HepG2 (cell line): ENCODE data around the gene SALL4. TPM values are rescaled to one million over a fixed set of nuclear protein-coding genes. Genes with fewer than 3 reads are reported as not detected.

Experiments used
- ARID2 ChIP-seq: sonication (generic); formaldehyde crosslinking; IDR thresholded peaks from 2 replicates; pipeline ENCODE4 v1.8.1; 2022; ENCODE audit warnings: mild to moderate bottlenecking, missing genetic modification reagents, borderline replicate concordance
- CBX2 ChIP-seq, 2 experiments: fragments of 200-600 bp in 1 of 2; sonication (generic); formaldehyde crosslinking in 1 of 2; IDR thresholded peaks; 2 replicates each; pipeline versions ENCODE4 v1.7.0 to v1.8.1; 2018 to 2022; ENCODE audit warnings: low read depth in 2 of 2, low read length in 1 of 2, mild to moderate bottlenecking in 1 of 2, missing genetic modification reagents in 1 of 2
- GATAD1 ChIP-seq: IDR thresholded peaks from 2 replicates; pipeline ENCODE4 v1.6.1; 2016; ENCODE audit warnings: missing genetic modification reagents, missing compliant biosample characterization
- HNRNPH1 ChIP-seq: fragments of 200-400 bp; formaldehyde crosslinking; optimal IDR thresholded peaks from 2 replicates; pipeline ENCODE3; 2017; ENCODE audit warnings: mild to moderate bottlenecking, low read depth, low read length
- KDM3A ChIP-seq: IDR thresholded peaks from 2 replicates; pipeline ENCODE4 v1.6.1; 2018; ENCODE audit warnings: low read depth, missing compliant biosample characterization
- KLF16 ChIP-seq, 2 experiments: sonication (generic) in 1 of 2; formaldehyde crosslinking in 1 of 2; IDR thresholded peaks; 2 replicates each; pipeline versions ENCODE4 v1.6.1 to v1.8.0; 2016 to 2023; ENCODE audit warnings: missing genetic modification reagents in 2 of 2, missing compliant biosample characterization in 1 of 2
- MEIS1 ChIP-seq: sonication (generic); formaldehyde crosslinking; IDR thresholded peaks from 2 replicates; pipeline ENCODE4 v1.9.0; 2021; ENCODE audit warnings: mild to moderate bottlenecking, missing genetic modification reagents, moderate library complexity, borderline replicate concordance
- NFKB2 ChIP-seq: sonication (generic); formaldehyde crosslinking; IDR thresholded peaks from 2 replicates; pipeline ENCODE4 v1.4.0; 2020; ENCODE audit warnings: missing genetic modification reagents, borderline replicate concordance
- POLR2G ChIP-seq: fragments of 200-400 bp; formaldehyde crosslinking; IDR thresholded peaks from 2 replicates; pipeline ENCODE4 v1.6.1; 2018; ENCODE audit warnings: mild to moderate bottlenecking, low read depth, low read length, moderate library complexity
- TBX3 ChIP-seq: fragments of 450-650 bp; IDR thresholded peaks from 2 replicates; pipeline ENCODE4 v1.6.1; 2017; ENCODE audit warnings: antibody characterized with exemption, mild to moderate bottlenecking, inconsistent platforms, borderline replicate concordance
- TGIF2 ChIP-seq: IDR thresholded peaks from 2 replicates; pipeline ENCODE4 v1.6.1; 2016; ENCODE audit warnings: control low read depth, missing compliant biosample characterization
- USF2 ChIP-seq, 2 experiments: sonication (generic) in 1 of 2; formaldehyde crosslinking in 1 of 2; IDR thresholded peaks; 2 replicates each; pipeline versions ENCODE4 v1.5.1 to v1.6.1; 2011 to 2020; ENCODE audit warnings: borderline replicate concordance in 1 of 2, low read depth in 1 of 2, low read length in 1 of 2, mild to moderate bottlenecking in 1 of 2, missing genetic modification reagents in 1 of 2, moderate library complexity in 1 of 2
- ZBTB25 ChIP-seq: IDR thresholded peaks from 2 replicates; pipeline ENCODE4 v1.6.1; 2018; ENCODE audit warnings: missing genetic modification reagents
- ZBTB43 ChIP-seq: sonication (generic); formaldehyde crosslinking; conservative IDR thresholded peaks from 2 replicates; pipeline ENCODE4 v1.4.0; 2020; ENCODE audit warnings: missing genetic modification reagents
- ZNF101 ChIP-seq: sonication (generic); formaldehyde crosslinking; IDR thresholded peaks from 2 replicates; pipeline ENCODE4 v1.4.0; 2020; ENCODE audit warnings: mild to moderate bottlenecking, low read depth, missing genetic modification reagents, borderline replicate concordance
- ZNF143 ChIP-seq: sonication (generic); formaldehyde crosslinking; IDR thresholded peaks from 2 replicates; pipeline ENCODE4 v1.4.0; 2020; ENCODE audit warnings: missing genetic modification reagents
- ZNF20 ChIP-seq: sonication (generic); formaldehyde crosslinking; IDR thresholded peaks from 2 replicates; pipeline ENCODE4 v1.4.0; 2020; ENCODE audit warnings: mild to moderate bottlenecking, moderate library complexity, missing genetic modification reagents
- ZNF362 ChIP-seq: sonication (generic); formaldehyde crosslinking; IDR thresholded peaks from 2 replicates; pipeline ENCODE4 v1.4.0; 2020; ENCODE audit warnings: missing genetic modification reagents, mild to moderate bottlenecking, borderline replicate concordance
- ZNF460 ChIP-seq: sonication (generic); formaldehyde crosslinking; IDR thresholded peaks from 2 replicates; pipeline ENCODE4 v1.5.1; 2020; ENCODE audit warnings: missing genetic modification reagents, mild to moderate bottlenecking, borderline replicate concordance
- ZNF619 ChIP-seq: sonication (generic); formaldehyde crosslinking; IDR thresholded peaks from 2 replicates; pipeline ENCODE4 v1.4.0; 2020; ENCODE audit warnings: mild to moderate bottlenecking, missing genetic modification reagents
- ZNF629 ChIP-seq: sonication (generic); formaldehyde crosslinking; conservative IDR thresholded peaks from 2 replicates; pipeline ENCODE4 v1.5.0; 2020; ENCODE audit warnings: missing genetic modification reagents
- ZSCAN21 ChIP-seq: sonication (generic); formaldehyde crosslinking; IDR thresholded peaks from 2 replicates; pipeline ENCODE4 v1.8.0; 2022; ENCODE audit warnings: mild to moderate bottlenecking, missing genetic modification reagents, moderate library complexity, borderline replicate concordance
- polyA plus RNA-seq, 8 experiments: library from polyadenylated mRNA; depleted of rRNA in 3 of 8; stranded (reverse) in 7 of 8; unstranded in 1 of 8; fragments of >200 nt; fragmentation: Illumina TruSeq in 4 of 8; extraction: Trizol in 4 of 8; gene quantifications; 2 replicates each; pipeline versions ENCODE4 v1.2.1 to v1.2.3, GENCODE V29; 2011 to 2016; ENCODE audit warnings: low read depth in 4 of 8, missing spikeins in 1 of 8, mixed read lengths in 1 of 8; ENCODE audit not compliant: insufficient read depth in 1 of 8
- total RNA-seq, 5 experiments: library from RNA; depleted of rRNA; stranded (reverse); fragments of >200 nt; fragmentation: Illumina TruSeq; extraction: Trizol; gene quantifications; 2 replicates each; pipeline ENCODE4 v1.2.3, GENCODE V29; 2016; ENCODE audit warnings: low read depth in 1 of 5

Gene SALL4
- total and polyA plus RNA-seq, 2 of the 13 experiments (the other 11 are each of a cell fraction or from before 2014, with no cell fraction given) = 0.33 to 1.8 TPM

GRCh38 chr20:51800060-51800871 lies 2.1 kb downstream of the SALL4 start (continued):
- TF ChIP-seq USF2 (IDR thresholded peaks at IDR 0.05; ENCODE audit: low read depth, low read length) (no peak), USF2 (CRISPR knock-in tag; IDR thresholded peaks at IDR 0.05; ENCODE audit: borderline replicate concordance) (no peak), CBX2 (IDR thresholded peaks at IDR 0.05; ENCODE audit: low read depth, low read length) (no peak), CBX2 (CRISPR knock-in tag; IDR thresholded peaks at IDR 0.05; ENCODE audit: low read depth) (0 out of 2 replicates have a peak, but pooled peaks have one; percentile 74), HNRNPH1 (no peak), ZNF143 (CRISPR knock-in tag) (no peak), ZNF619 (CRISPR knock-in tag) (peak; percentile 98), ZNF101 (CRISPR knock-in tag) (no peak), ZBTB25 (CRISPR knock-in tag) (no peak), ZNF460 (CRISPR knock-in tag) (no peak; the same call in 1 of the 2 replicates), GATAD1 (CRISPR knock-in tag) (peak; percentile 43; the same call in 1 of the 2 replicates), ZNF629 (CRISPR knock-in tag) (0 out of 2 replicates have a peak, but pooled peaks have one; percentile 51), ZSCAN21 (CRISPR knock-in tag) (peak; percentile 51; the same call in 1 of the 2 replicates), ZNF362 (peak; percentile 78; the same call in 1 of the 2 replicates), ZNF20 (CRISPR knock-in tag) (no peak), MEIS1 (peak; percentile 44; the same call in 1 of the 2 replicates), POLR2G (no peak), ARID2 (CRISPR knock-in tag) (peak; percentile 81; the same call in 1 of the 2 replicates), KLF16 (CRISPR knock-in tag; IDR thresholded peaks at IDR 0.05) (peak in 1 of 2 experiments; percentile 80; a peak in 1 of 4 replicates), TBX3 (no peak), NFKB2 (CRISPR knock-in tag) (peak; percentile 91), KDM3A (CRISPR knock-in tag) (peak; percentile 93), TGIF2 (peak; percentile 63; the same call in 1 of the 2 replicates), ZBTB43 (CRISPR knock-in tag) (0 out of 2 replicates have a peak, but pooled peaks have one; percentile 39)
